Measurements from ENCODE around the gene PLEKHA4.

- TF ChIP-seq CTCF (IDR thresholded peaks at IDR 0.05; ENCODE audit: low read depth, low read length, missing input control) = no peak
- no peak for TF ChIP-seq GABPA (IDR thresholded peaks at IDR 0.05 in 1 of 2, conservative IDR thresholded peaks at IDR 0.05 in 1 of 2)
- TF ChIP-seq JUND (IDR thresholded peaks at IDR 0.05) = no peak
- TF ChIP-seq SP1 (IDR thresholded peaks at IDR 0.05) = no peak
- no peak for TF ChIP-seq REST (IDR thresholded peaks at IDR 0.05)
These were observed 14.9 kb downstream of the PLEKHA4 start for GRCh38 chr19:48853483-48853882.

Measured in liver (tissue), 3 donors.